HCT116 (cell line): ENCODE results near the gene FADS1. TPM values are rescaled to one million over a fixed set of nuclear protein-coding genes. Genes with fewer than 3 reads are reported as not detected.

Experiments used
- ATAC-seq: fragments of 200-7000 bp; cut with Tn5 transposase; 2 replicates; pipeline ENCODE4 v1.9.1; 2020; ENCODE audit warnings: mild to moderate bottlenecking, moderate library complexity
- BruUV-seq: library from RNA; stranded (reverse); fragments of 400-500 nt; replicated peaks from 2 replicates; lab custom pipeline; 2021; lab: Mats Ljungman, UMichigan
- CTCF ChIA-PET: fragments of 300-600 bp; sonication (Branson Sonifier 250); formaldehyde crosslinking; loops from one replicate; lab custom pipeline; 2021; ENCODE audit warnings: antibody characterized with exemption; lab: Charles Lee
- POLR2A ChIA-PET: fragments of 300-600, 350-600 bp; sonication (Branson Sonifier 250); formaldehyde crosslinking; loops from one replicate; lab custom pipeline; 2021; ENCODE audit warnings: antibody characterized with exemption; lab: Charles Lee
- RAD21 ChIA-PET, 2 experiments: fragments of 300-600 bp; sonication (Branson Sonifier 250); formaldehyde crosslinking; loops; one replicate each; lab custom pipeline; 2023; ENCODE audit warnings: low total read pairs in 2 of 2; ENCODE audit not compliant: uncharacterized antibody in 2 of 2, unreplicated experiment in 2 of 2, low non-redundant PET in 1 of 2; lab: Charles Lee
- DNase-seq: peaks from one replicate; pipeline ENCODE4 v3.0.0-alpha.2; 2010; ENCODE audit warnings: low read depth, low spot score
- H2AFZ ChIP-seq: fragments of 200-600 bp; shearing (Covaris generic), sonication (generic); 2 replicates; pipeline ENCODE4 v1.6.1; 2017; ENCODE audit warnings: low read depth, mixed run types, mixed read lengths, antibody characterized with exemption, low read length; ENCODE audit not compliant: poor library complexity, severe bottlenecking
- H3K27ac ChIP-seq: 2 replicates; pipeline ENCODE4 v1.5.1; 2012; ENCODE audit warnings: low read depth, low read length
- H3K27me3 ChIP-seq: fragments of 200-600 bp; sonication (generic); 2 replicates; pipeline ENCODE4 v1.6.1; 2016; ENCODE audit warnings: mixed run types, low read length, mixed read lengths; ENCODE audit not compliant: insufficient read depth
- H3K36me3 ChIP-seq, 2 experiments: fragments of 200-500 bp in 1 of 2; fragments of 200-600 bp in 1 of 2; sonication (Bioruptor generic) in 1 of 2; sonication (generic) in 1 of 2; 2 replicates each; pipeline versions ENCODE4 v1.5.1 to v1.6.1; 2014 to 2016; ENCODE audit warnings: low read length in 2 of 2, inconsistent platforms in 1 of 2, mixed read lengths in 1 of 2, mixed run types in 1 of 2; ENCODE audit not compliant: insufficient read depth in 2 of 2, control insufficient read depth in 1 of 2
- H3K4me1 ChIP-seq, 2 experiments: fragments of 200-600 bp in 1 of 2; sonication (generic) in 1 of 2; 2 replicates each; pipeline versions ENCODE4 v1.5.1 to v1.6.1; 2012 to 2017; ENCODE audit warnings: low read length in 2 of 2, inconsistent platforms in 1 of 2, mild to moderate bottlenecking in 1 of 2, mixed read lengths in 1 of 2, mixed run types in 1 of 2, moderate library complexity in 1 of 2; ENCODE audit not compliant: insufficient read depth in 2 of 2, control insufficient read depth in 1 of 2
- H3K4me2 ChIP-seq: fragments of 200-600 bp; sonication (generic); 2 replicates; pipeline ENCODE4 v1.6.1; 2017; ENCODE audit warnings: mixed run types, low read length, mixed read lengths
- H3K4me3 ChIP-seq, 2 experiments: fragments of 200-600 bp in 1 of 2; sonication (generic) in 1 of 2; replicated peaks in 1 of 2; 2 replicates each; pipeline ENCODE4 v1.5.1; 2011 to 2016; ENCODE audit warnings: low read length in 2 of 2, control low read depth in 1 of 2, low read depth in 1 of 2, mild to moderate bottlenecking in 1 of 2, mixed read lengths in 1 of 2, mixed run types in 1 of 2
- H3K79me2 ChIP-seq: fragments of 200-600 bp; sonication (generic); 2 replicates; pipeline ENCODE4 v1.6.1; 2017; ENCODE audit warnings: mild to moderate bottlenecking, mixed run types, low read length, moderate library complexity, mixed read lengths; ENCODE audit not compliant: insufficient read depth
- H3K9ac ChIP-seq: fragments of 200-600 bp; sonication (generic); 2 replicates; pipeline ENCODE4 v1.6.1; 2016; ENCODE audit warnings: low read length, mixed read lengths
- H3K9me2 ChIP-seq: fragments of 200-600 bp; sonication (generic), shearing (Covaris generic); 2 replicates; pipeline ENCODE4 v1.6.1; 2017; ENCODE audit warnings: mixed run types, mild to moderate bottlenecking, moderate library complexity; ENCODE audit not compliant: insufficient read depth
- H3K9me3 ChIP-seq, 2 experiments: fragments of 200-500 bp in 1 of 2; fragments of 200-600 bp in 1 of 2; sonication (Bioruptor generic) in 1 of 2; sonication (generic) in 1 of 2; 2 replicates each; pipeline ENCODE4 v1.6.1; 2014 to 2017; ENCODE audit warnings: low read length in 2 of 2, mixed read lengths in 2 of 2, inconsistent platforms in 1 of 2, low read depth in 1 of 2, mild to moderate bottlenecking in 1 of 2, mixed run types in 1 of 2, moderate library complexity in 1 of 2; ENCODE audit not compliant: control insufficient read depth in 1 of 2, insufficient read depth in 1 of 2
- H4K20me1 ChIP-seq: fragments of 200-600 bp; sonication (generic), shearing (Covaris generic); 2 replicates; pipeline ENCODE4 v1.6.1; 2017; ENCODE audit warnings: mixed run types, mild to moderate bottlenecking, moderate library complexity; ENCODE audit not compliant: insufficient read depth
- CBX3 ChIP-seq: IDR thresholded peaks from 2 replicates; pipeline ENCODE4 v1.6.1; 2012; ENCODE audit warnings: low read depth
- EGR1 ChIP-seq: IDR thresholded peaks from 2 replicates; pipeline ENCODE4 v1.6.1; 2012; ENCODE audit warnings: low read depth
- ELF1 ChIP-seq: IDR thresholded peaks from 2 replicates; pipeline ENCODE4 v1.6.1; 2012; ENCODE audit warnings: low read depth, borderline replicate concordance
- EZH2phosphoT487 ChIP-seq: fragments of 200-600 bp; IDR thresholded peaks from 2 replicates; pipeline ENCODE4 v1.6.1; 2018; ENCODE audit warnings: antibody characterized with exemption, borderline replicate concordance
- POLR2A ChIP-seq: IDR thresholded peaks from 2 replicates; pipeline ENCODE4 v1.7.0; 2011; ENCODE audit warnings: borderline replicate concordance; ENCODE audit not compliant: insufficient read depth, insufficient read length; ENCODE audit errors: extremely low read depth
- SIN3A ChIP-seq: IDR thresholded peaks from 2 replicates; pipeline ENCODE4 v1.6.1; 2012; ENCODE audit warnings: low read depth
- SRF ChIP-seq: IDR thresholded peaks from 2 replicates; pipeline ENCODE4 v1.6.1; 2012; ENCODE audit warnings: low read depth
- YY1 ChIP-seq: IDR thresholded peaks from 2 replicates; pipeline ENCODE4 v1.6.1; 2011; ENCODE audit warnings: low read length, low read depth, moderate library complexity, mild to moderate bottlenecking; ENCODE audit not compliant: insufficient replicate concordance; ENCODE audit errors: extremely low read depth
- ZFX ChIP-seq: fragments of 450-650 bp; IDR thresholded peaks from 2 replicates; pipeline ENCODE4 v1.6.1; 2017
- intact Hi-C: fragments of 100-400 bp; cut with micrococcal nuclease; formaldehyde crosslinking; loops from 2 replicates; pipeline ENCODE4 v1.10.0; 2022
- total RNA-seq: library from RNA; stranded (reverse); gene quantifications from one replicate; pipeline ENCODE4 v1.2.1, GENCODE V29; 2021; ENCODE audit not compliant: unreplicated experiment
- TF ChIP-seq, protein P1 (sequence below): IDR thresholded peaks from 2 replicates; pipeline ENCODE4 v1.6.1; 2011; ENCODE audit warnings: mild to moderate bottlenecking, low read length, moderate library complexity; ENCODE audit not compliant: insufficient replicate concordance; ENCODE audit errors: extremely low read depth

Gene FADS1
- total RNA-seq, 1 experiment from 2014 or later: 56.6 TPM

GRCh38 chr11:61832207-61832606, 15.4 kb upstream of the FADS1 start:
- Histone ChIP-seq H3K9me2 (no peaks in the 10 kb centered on the region), H3K4me2 (no peak overlapping the region), H3K9ac (no peak overlapping the region), H3K79me2 (no peaks in the 10 kb centered on the region), H4K20me1 (no peaks in the 10 kb centered on the region), H3K4me3 (no peak overlapping the region), H2AFZ (no peak overlapping the region), H3K9me3 (no peaks in the 10 kb centered on the region), H3K4me1 (peaks cover 0 to 5% of the 10 kb centered on the region in 2 experiments; a peak in 1 of 4 replicates), H3K27ac (no peak overlapping the region), H3K36me3 (no peaks in the 10 kb centered on the region), H3K27me3 (no peaks in the 10 kb centered on the region)
- ATAC-seq: no peak
- DNase-seq: no peak
- BruUV-seq: no TSS peak
- ChIA-PET RAD21 (no interaction called here), CTCF (no interaction called here), POLR2A (no interaction called here)
- intact Hi-C loops: no loop called here
- TF ChIP-seq ZFX (no peak), EZH2phosphoT487 (no peak), EGR1 (no peak), SIN3A (no peak), CBX3 (no peak), YY1 (no peak), SRF (no peak), ELF1 (no peak), POLR2A (no peak)
- TF ChIP-seq, protein P1, sequence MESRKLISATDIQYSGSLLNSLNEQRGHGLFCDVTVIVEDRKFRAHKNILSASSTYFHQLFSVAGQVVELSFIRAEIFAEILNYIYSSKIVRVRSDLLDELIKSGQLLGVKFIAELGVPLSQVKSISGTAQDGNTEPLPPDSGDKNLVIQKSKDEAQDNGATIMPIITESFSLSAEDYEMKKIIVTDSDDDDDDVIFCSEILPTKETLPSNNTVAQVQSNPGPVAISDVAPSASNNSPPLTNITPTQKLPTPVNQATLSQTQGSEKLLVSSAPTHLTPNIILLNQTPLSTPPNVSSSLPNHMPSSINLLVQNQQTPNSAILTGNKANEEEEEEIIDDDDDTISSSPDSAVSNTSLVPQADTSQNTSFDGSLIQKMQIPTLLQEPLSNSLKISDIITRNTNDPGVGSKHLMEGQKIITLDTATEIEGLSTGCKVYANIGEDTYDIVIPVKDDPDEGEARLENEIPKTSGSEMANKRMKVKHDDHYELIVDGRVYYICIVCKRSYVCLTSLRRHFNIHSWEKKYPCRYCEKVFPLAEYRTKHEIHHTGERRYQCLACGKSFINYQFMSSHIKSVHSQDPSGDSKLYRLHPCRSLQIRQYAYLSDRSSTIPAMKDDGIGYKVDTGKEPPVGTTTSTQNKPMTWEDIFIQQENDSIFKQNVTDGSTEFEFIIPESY: no peak
